Activated CD4-positive, alpha-beta T cell treated with anti-CD3 and anti-CD28 coated beads for 24 hours (primary cell): Measurements from ENCODE around the gene SNORC.

Experiments used
- DNase-seq, 2 donors: peaks; one replicate each; pipeline ENCODE4 v3.0.0-alpha.2; 2020; ENCODE audit warnings: low read depth in 2 of 2

The SNORC gene

GRCh38 chr2:232882505-232883115, 12.5 kb downstream of the SNORC start:
- no peak for DNase-seq

GRCh38 chr2:232883116-232883721, 13.2 kb downstream of the SNORC start:
- DNase-seq = no peak

DNA sequence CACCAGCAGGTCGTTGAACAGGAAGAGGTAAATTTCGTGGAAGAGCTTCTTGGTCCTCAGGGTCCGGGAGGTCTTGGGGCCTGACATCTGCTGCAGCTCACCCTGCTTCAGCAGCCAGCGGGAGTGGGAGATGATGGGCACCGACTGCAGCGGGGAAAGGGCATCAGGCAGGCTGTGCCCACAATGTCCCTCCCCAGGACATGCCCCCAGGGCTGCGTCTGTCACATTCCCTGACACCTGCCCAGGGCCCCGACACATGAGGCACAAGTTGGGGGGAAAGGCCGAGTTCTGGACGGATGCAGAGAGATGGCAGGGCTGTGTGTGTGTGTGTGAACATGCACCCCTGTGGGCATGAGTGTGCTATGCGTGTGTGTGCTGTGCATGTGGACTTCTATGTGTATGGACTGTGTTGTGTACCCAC, 13.9 kb downstream of the SNORC start:
- no peak for DNase-seq

GRCh38 chr2:232884549-232885263, 14.6 kb downstream of the SNORC start:
- DNase-seq = no peak

- no peak for DNase-seq
Measured at GRCh38 chr2:232885264-232885961, 15.3 kb downstream of the SNORC start.

- no peak for DNase-seq
Measured at GRCh38 chr2:232886176-232886575, 16.1 kb downstream of the SNORC start.

GRCh38 chr2:232886632-232887031, 16.6 kb downstream of the SNORC start:
- no peak for DNase-seq

DNA sequence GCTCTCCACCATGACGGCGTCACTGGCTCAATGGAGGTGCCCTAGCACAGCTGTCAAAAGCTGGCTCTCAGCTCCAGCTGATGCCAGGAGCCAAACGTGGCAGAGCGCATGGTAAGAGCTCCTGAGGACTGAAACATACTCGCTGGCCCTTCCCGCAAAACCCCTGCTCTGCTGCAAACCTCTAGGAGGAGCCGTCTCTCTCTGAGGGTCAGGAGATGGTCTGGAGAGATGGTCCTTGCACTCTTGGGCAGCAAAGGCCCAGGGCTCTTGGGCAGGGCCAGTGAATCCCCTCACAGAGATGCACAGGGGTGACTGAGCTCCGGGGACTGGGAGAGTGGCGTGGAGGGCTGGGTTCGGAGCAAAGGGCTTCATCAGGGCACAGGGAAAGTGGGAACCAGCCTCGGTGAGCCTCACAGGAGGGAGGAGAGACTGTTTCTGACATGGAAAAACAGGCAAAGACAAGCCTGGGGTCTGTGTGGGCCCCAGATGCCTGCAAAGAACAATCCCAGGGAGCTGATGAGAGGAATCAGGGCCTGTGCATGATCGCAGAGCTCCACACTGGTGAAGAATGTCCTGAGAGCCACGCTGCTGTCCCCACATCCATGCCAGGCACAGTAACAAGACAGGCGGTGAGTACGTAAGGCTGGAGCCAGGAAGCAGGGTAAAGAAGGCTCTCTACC, 17.2 kb downstream of the SNORC start:
- DNase-seq = no peak

DNA sequence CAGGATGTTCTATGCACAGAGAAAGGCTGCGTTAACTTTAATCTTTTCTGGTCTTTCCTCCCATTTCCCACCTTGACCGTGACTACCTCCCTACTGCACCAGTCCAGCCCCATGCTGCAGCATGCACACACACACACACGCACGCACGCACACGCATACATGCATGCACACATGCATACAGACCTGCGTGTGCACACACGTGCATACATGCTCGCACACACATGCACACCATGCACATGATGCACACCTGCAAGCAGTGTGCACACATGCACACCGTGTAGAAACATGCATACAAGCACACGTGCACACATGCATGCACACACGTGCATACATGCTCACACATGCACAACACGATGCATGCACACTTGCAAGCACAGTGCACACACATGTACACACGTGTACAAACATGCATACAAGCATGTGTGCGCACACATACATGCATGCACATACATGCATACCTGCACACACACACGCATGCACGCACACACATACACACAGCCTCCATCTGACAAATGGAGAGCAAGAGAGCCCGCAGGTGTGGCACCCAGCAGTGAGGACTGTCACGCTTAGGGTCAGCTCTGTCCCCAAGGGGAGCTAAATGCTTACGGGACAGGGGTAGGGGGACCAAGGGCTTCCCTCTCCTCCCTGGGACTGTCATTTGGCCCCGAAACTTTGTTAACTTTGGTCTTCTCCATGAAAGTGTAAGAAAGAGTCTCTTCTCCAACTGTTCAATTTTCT, 18.2 kb downstream of the SNORC start:
- no peak for DNase-seq

DNA sequence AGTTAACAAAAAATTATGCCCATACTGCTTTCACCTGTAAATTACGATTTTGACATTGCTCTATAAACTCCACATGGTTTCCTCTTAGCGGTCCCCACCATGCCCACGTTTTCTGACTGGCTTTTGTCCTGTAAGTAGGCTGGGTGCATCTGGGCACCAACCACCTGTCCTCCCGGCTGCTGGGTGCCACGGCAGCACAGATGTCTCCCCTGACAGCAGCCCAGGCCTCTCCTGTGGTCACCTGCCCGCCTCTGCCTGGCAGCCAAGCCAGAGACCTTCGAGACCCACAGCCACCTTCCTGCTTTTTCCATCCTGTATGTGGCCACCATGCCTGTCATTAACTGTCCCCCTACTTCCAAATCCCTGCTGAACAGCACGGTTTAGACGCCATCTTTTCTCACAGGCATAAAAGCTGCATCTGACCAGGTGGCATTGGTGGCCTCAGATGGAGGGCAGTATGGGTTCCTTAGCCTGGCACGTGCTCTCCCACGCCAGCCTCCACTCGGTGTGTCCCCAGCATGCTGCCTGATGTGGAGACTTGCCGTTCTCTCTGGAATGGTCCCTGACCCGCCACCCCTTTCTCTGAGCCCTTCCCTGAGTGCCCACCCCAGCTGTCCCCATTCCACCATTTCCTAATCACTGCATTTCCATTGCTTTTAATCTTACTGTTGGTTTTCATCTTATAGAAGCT, 18.9 kb downstream of the SNORC start:
- DNase-seq = no peak

DNA sequence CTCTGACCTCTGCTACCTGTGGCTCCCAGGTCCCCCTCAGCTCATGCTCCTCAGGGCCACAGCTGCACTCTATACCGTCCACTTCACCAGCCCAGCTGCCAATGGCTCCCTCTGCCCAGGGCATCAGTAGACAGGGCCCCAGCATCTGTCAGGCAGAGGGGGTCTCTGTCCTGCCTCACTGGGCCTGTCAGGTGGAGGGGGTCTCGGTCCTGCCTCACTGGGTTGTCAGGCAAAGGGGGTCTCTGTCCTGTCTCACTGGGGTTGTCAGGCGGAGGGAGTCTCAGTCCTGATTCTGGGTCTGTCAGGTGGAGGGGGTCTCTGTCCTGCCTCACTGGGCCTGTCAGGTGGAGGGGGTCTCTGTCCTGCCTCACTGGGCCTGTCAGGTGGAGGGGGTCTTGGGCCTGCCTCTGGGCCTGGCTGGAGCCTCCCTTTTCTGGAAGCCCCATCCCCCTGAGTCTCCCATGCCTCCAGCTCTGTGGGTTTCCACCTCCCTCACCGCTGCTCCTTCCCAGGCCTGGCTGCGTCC, 19.9 kb downstream of the SNORC start:
- no peak for DNase-seq

DNA sequence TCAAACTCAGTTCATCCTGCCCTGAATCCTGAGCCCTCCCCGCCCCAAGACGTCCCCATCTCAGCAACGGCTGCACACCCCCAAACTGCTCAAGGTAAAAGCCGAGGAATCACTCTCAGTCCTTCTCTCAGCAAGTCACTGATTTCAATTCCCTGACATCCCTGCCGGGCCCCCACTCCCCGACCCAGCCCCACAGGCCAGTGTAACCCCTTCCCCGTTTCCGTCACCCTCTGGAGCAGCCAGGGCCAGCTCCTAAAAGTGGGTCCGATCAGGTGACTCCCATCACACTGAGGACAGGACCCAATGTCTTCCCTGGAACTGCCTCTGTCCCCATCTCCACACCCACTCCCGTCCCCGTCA, 20.5 kb downstream of the SNORC start:
- no peak for DNase-seq

- no peak for DNase-seq
Measured at GRCh38 chr2:232890896-232891601, 21.0 kb downstream of the SNORC start.

DNA sequence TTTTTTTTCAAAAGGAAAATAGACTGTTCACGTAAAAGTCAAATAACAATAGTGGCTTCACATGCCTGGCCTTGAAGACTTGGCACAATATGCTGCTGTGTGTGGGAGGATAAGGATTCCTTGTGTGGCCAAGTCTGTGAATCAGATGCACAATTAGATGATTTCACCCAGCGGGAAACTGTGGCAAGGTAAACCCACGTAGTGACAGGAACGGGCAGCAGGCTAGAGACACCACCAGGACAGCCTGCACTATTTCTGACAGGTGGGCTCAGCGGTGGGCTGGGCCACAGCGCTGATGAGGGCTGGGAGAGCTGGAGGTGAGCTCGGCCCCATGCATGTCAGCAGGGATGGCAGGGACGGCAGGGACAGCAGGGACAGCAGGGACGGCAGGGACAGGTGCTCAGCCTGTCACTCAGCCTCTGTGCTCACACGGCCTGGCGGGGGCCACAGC, 21.6 kb downstream of the SNORC start:
- DNase-seq = no peak

DNA sequence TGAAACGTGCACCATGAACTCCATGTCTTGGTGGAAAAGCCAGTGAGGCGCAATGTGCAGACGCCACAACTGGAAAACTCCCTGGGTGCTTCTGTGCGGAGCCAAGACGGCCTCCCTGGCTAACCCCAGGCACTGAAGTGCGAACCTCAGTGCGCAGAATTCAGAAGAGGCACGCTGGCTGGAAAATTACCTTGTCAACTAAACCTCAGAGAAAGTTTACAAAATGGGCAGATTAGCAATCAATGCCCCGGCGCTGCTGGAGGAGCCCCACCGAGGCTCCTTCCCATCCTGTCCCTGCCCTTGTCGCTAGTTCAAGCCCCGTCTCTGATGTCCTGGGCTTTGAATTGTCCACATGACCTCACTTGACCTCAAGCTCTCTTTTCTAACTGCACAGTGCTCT, 22.2 kb downstream of the SNORC start:
- no peak for DNase-seq

DNA sequence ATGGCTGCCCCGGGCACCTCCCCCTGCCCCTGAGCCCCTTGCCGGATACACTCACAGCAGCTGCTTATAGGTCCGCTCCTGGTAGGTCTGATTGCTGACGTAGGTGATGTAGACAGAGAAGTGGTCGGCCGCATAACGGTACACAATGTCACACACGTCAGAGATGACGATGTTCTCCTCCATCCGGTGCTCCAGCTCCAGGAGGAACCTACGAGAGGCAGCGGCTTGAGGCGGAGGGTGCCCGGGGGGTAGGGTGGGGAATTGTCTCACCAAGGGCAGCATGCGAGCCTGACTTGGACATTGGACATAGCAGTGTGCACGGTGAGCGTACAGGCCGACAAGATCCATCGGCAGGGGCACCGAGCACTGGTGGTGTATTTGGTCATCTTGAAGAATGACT, 22.8 kb downstream of the SNORC start:
- no peak for DNase-seq

- no peak for DNase-seq
Measured at GRCh38 chr2:232893834-232894233, 23.8 kb downstream of the SNORC start.

DNA sequence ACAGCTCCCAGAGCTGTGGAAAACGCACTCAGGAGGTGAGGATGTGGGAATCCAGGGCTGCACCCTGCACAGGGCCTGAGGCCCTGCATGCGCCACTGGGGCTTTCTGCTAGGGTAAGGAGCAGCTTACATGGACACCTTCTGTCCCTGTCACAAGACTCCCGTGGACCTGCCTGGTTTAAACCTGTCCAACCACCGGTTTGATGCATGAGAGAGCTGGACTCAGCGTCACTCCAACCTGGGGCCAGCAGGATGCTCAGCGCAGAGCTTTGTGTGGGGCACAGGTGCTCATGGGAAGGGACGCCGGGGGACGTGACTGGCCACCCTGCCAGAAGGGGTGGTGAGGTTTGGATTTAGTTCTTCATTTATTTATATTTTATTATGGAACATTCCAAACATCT, 24.2 kb downstream of the SNORC start:
- DNase-seq = no peak

- no peak for DNase-seq
Measured at GRCh38 chr2:232894746-232895145, 24.7 kb downstream of the SNORC start.

DNA sequence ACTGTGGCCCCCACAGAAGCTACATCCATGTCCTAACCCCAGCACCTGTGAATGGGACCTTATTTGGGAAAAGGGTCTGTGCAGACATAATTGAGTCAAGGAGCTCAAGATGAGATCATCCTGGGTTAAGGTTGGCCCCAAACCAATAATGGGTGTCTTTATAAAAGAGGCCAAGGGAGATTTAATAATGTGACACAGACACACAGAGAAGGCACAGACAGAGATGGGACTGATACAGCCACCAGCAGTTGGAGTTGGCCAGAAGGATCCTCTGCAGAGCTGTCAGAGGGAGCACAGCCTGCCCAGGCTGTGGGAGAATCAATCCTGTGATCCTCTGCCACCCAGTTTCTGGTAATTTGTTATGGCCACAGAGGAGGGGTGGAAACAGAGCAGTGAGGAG, 26.0 kb downstream of the SNORC start:
- DNase-seq = no peak
